Mesendoderm (in vitro differentiated cells): ENCODE data around the gene FAM83D.

Experiments used
- DNase-seq: peaks from one replicate; pipeline ENCODE4 v3.0.0; 2013
- H2AK5ac ChIP-seq: 2 replicates; pipeline ENCODE4 v1.6.1; 2013; ENCODE audit warnings: low read length, inconsistent platforms
- H2BK120ac ChIP-seq: 2 replicates; pipeline ENCODE4 v1.6.1; 2013; ENCODE audit warnings: low read depth, mild to moderate bottlenecking, low read length, moderate library complexity, mixed read lengths
- H2BK15ac ChIP-seq: replicated peaks from 2 replicates; pipeline ENCODE4 v1.6.1; 2013; ENCODE audit warnings: low read depth, mild to moderate bottlenecking, moderate library complexity
- H2BK5ac ChIP-seq: 2 replicates; pipeline ENCODE4 v1.6.1; 2013; ENCODE audit warnings: low read length, inconsistent platforms
- H3K18ac ChIP-seq: 2 replicates; pipeline ENCODE4 v1.6.1; 2013; ENCODE audit warnings: mild to moderate bottlenecking, low read length, mixed read lengths
- H3K23ac ChIP-seq: one replicate; pipeline ENCODE4 v1.6.1; 2013; ENCODE audit warnings: low read length
- H3K27ac ChIP-seq: 2 replicates; pipeline ENCODE4 v1.5.1; 2013; ENCODE audit warnings: low read depth, mild to moderate bottlenecking, inconsistent platforms, low read length, moderate library complexity
- H3K27me3 ChIP-seq: 2 replicates; pipeline ENCODE4 v1.6.1; 2013; ENCODE audit warnings: low read length, control low read depth, mild to moderate bottlenecking, inconsistent platforms; ENCODE audit not compliant: insufficient read depth, poor library complexity
- H3K36me3 ChIP-seq: 2 replicates; pipeline ENCODE4 v1.6.1; 2013; ENCODE audit warnings: low read length, inconsistent platforms; ENCODE audit not compliant: control insufficient read depth, insufficient read depth
- H3K4ac ChIP-seq: one replicate; pipeline ENCODE4 v1.6.1; 2013; ENCODE audit warnings: low read depth, mild to moderate bottlenecking, low read length, moderate library complexity
- H3K4me1 ChIP-seq: 2 replicates; pipeline ENCODE4 v1.6.1; 2013; ENCODE audit warnings: low read depth, low read length, inconsistent platforms; ENCODE audit not compliant: control insufficient read depth
- H3K4me2 ChIP-seq: 2 replicates; pipeline ENCODE4 v1.6.1; 2013; ENCODE audit warnings: low read length
- H3K4me3 ChIP-seq: 2 replicates; pipeline ENCODE4 v1.5.1; 2013; ENCODE audit warnings: mild to moderate bottlenecking, low read length
- H3K56ac ChIP-seq: one replicate; pipeline ENCODE4 v1.6.1; 2013; ENCODE audit warnings: low read length
- H3K79me1 ChIP-seq: 2 replicates; pipeline ENCODE4 v1.6.1; 2013; ENCODE audit warnings: low read length, inconsistent platforms
- H3K79me2 ChIP-seq: 2 replicates; pipeline ENCODE4 v1.6.1; 2013; ENCODE audit warnings: mild to moderate bottlenecking, low read length; ENCODE audit not compliant: control insufficient read depth, insufficient read depth
- H3K9ac ChIP-seq: 2 replicates; pipeline ENCODE4 v1.6.1; 2013; ENCODE audit warnings: low read length, inconsistent platforms
- H4K5ac ChIP-seq: one replicate; pipeline ENCODE4 v1.6.1; 2013; ENCODE audit warnings: low read length
- H4K8ac ChIP-seq: one replicate; pipeline ENCODE4 v1.6.1; 2013; ENCODE audit warnings: low read depth, mild to moderate bottlenecking, control low read depth, low read length, moderate library complexity
- whole genome bisulfite sequencing: extraction: QIAGEN DNeasy Blood & Tissue Kit; methylation state at CpG from one replicate; pipeline ENCODE4 v1.1.7; 2013; ENCODE audit warnings: low lambda C conversion rate, missing lambda C conversion rate; ENCODE audit not compliant: insufficient coverage; ENCODE audit errors: extremely low coverage; 5-methylcytosine and 5-hydroxymethylcytosine counted together

The FAM83D gene

GRCh38 chr20:38975539-38976120 lies 49.4 kb downstream of the FAM83D start:
- no peak overlapping the region for H3K4me2 ChIP-seq
- no peak overlapping the region for H3K18ac ChIP-seq
- no peak overlapping the region for H3K56ac ChIP-seq
- no peak overlapping the region for H2BK5ac ChIP-seq
- no peak overlapping the region for H2BK15ac ChIP-seq
- no peak overlapping the region for H3K27ac ChIP-seq
- no peak overlapping the region for H2AK5ac ChIP-seq
- WGBS, result no CpG with 5 or more reads among the region's 2 CpGs
- no peak overlapping the region for H3K4me3 ChIP-seq
- H2BK120ac ChIP-seq, result no peak overlapping the region
- H4K5ac ChIP-seq, result no peak overlapping the region
- no peaks in the 10 kb centered on the region for H3K36me3 ChIP-seq
- no peak overlapping the region for H3K9ac ChIP-seq
- H3K4ac ChIP-seq, result no peak overlapping the region
- no peak for DNase-seq
- no peaks in the 10 kb centered on the region for H3K79me2 ChIP-seq
- no peak overlapping the region for H3K23ac ChIP-seq
- no peak overlapping the region for H4K8ac ChIP-seq
- no peaks in the 10 kb centered on the region for H3K27me3 ChIP-seq
- H3K4me1 ChIP-seq, result no peaks in the 10 kb centered on the region
- no peaks in the 10 kb centered on the region for H3K79me1 ChIP-seq

GRCh38 chr20:38979434-38979833 lies 53.2 kb downstream of the FAM83D start:
- H4K5ac ChIP-seq, result no peak overlapping the region
- H3K4ac ChIP-seq, result no peak overlapping the region
- H4K8ac ChIP-seq, result no peak overlapping the region
- no peak overlapping the region for H2BK15ac ChIP-seq
- DNase-seq, result no peak
- no peak overlapping the region for H2BK5ac ChIP-seq
- no peaks in the 10 kb centered on the region for H3K27me3 ChIP-seq
- H3K79me1 ChIP-seq, result no peaks in the 10 kb centered on the region
- no CpG with 5 or more reads among the region's 2 CpGs for WGBS
- H3K36me3 ChIP-seq, result no peaks in the 10 kb centered on the region
- no peak overlapping the region for H2AK5ac ChIP-seq
- no peak overlapping the region for H3K27ac ChIP-seq
- H3K23ac ChIP-seq, result no peak overlapping the region
- H2BK120ac ChIP-seq, result no peak overlapping the region
- H3K56ac ChIP-seq, result no peak overlapping the region
- no peak overlapping the region for H3K18ac ChIP-seq
- no peaks in the 10 kb centered on the region for H3K4me1 ChIP-seq
- H3K9ac ChIP-seq, result no peak overlapping the region
- no peak overlapping the region for H3K4me2 ChIP-seq
- H3K79me2 ChIP-seq, result no peaks in the 10 kb centered on the region
- no peak overlapping the region for H3K4me3 ChIP-seq

- no peak overlapping the region for H3K23ac ChIP-seq
- no peak overlapping the region for H2BK5ac ChIP-seq
- DNase-seq, result no peak
- H3K4me2 ChIP-seq, result no peak overlapping the region
- H3K9ac ChIP-seq, result no peak overlapping the region
- no peak overlapping the region for H3K56ac ChIP-seq
- no peaks in the 10 kb centered on the region for H3K79me1 ChIP-seq
- no peak overlapping the region for H4K8ac ChIP-seq
- H2BK120ac ChIP-seq, result no peak overlapping the region
- no peaks in the 10 kb centered on the region for H3K36me3 ChIP-seq
- H3K4me3 ChIP-seq, result no peak overlapping the region
- H3K18ac ChIP-seq, result no peak overlapping the region
- no CpG with 5 or more reads among the region's 3 CpGs for WGBS
- H4K5ac ChIP-seq, result no peak overlapping the region
- H2AK5ac ChIP-seq, result no peak overlapping the region
- H3K27ac ChIP-seq, result no peak overlapping the region
- no peak overlapping the region for H2BK15ac ChIP-seq
- H3K4ac ChIP-seq, result no peak overlapping the region
- no peaks in the 10 kb centered on the region for H3K79me2 ChIP-seq
- H3K27me3 ChIP-seq, result no peaks in the 10 kb centered on the region
- no peaks in the 10 kb centered on the region for H3K4me1 ChIP-seq
These were observed 53.6 kb downstream of the FAM83D start for GRCh38 chr20:38979842-38980241.

- Histone ChIP-seq H3K4me2 (no peak overlapping the region), H3K23ac (no peak overlapping the region), H3K18ac (no peak overlapping the region), H3K36me3 (no peaks in the 10 kb centered on the region), H2BK15ac (no peak overlapping the region), H2BK5ac (no peak overlapping the region), H2AK5ac (no peak overlapping the region), H3K9ac (no peak overlapping the region), H3K4me3 (no peak overlapping the region), H3K4ac (no peak overlapping the region), H3K27ac (no peak overlapping the region), H4K8ac (no peak overlapping the region), H2BK120ac (no peak overlapping the region), H4K5ac (no peak overlapping the region), H3K4me1 (no peaks in the 10 kb centered on the region), H3K56ac (no peak overlapping the region), H3K79me2 (no peaks in the 10 kb centered on the region), H3K27me3 (no peaks in the 10 kb centered on the region), H3K79me1 (peaks cover 2% of the 10 kb centered on the region)
- no peak for DNase-seq
- WGBS, result no CpG with 5 or more reads among the region's 1 CpG
These were observed 56.1 kb downstream of the FAM83D start for GRCh38 chr20:38982291-38982690.

- H3K27me3 ChIP-seq, result no peaks in the 10 kb centered on the region
- no peak overlapping the region for H3K4ac ChIP-seq
- no peak overlapping the region for H4K8ac ChIP-seq
- H3K27ac ChIP-seq, result no peak overlapping the region
- no peaks in the 10 kb centered on the region for H3K4me1 ChIP-seq
- no CpG with 5 or more reads among the region's 4 CpGs for WGBS
- no peak overlapping the region for H3K9ac ChIP-seq
- no peak overlapping the region for H3K23ac ChIP-seq
- H3K56ac ChIP-seq, result no peak overlapping the region
- peaks cover 2% of the 10 kb centered on the region for H3K79me1 ChIP-seq
- no peak overlapping the region for H2BK15ac ChIP-seq
- no peak overlapping the region for H2BK120ac ChIP-seq
- H2BK5ac ChIP-seq, result no peak overlapping the region
- H3K36me3 ChIP-seq, result no peaks in the 10 kb centered on the region
- H3K4me3 ChIP-seq, result no peak overlapping the region
- no peak overlapping the region for H2AK5ac ChIP-seq
- H3K79me2 ChIP-seq, result no peaks in the 10 kb centered on the region
- no peak overlapping the region for H3K18ac ChIP-seq
- no peak for DNase-seq
- H4K5ac ChIP-seq, result no peak overlapping the region
- no peak overlapping the region for H3K4me2 ChIP-seq
These were observed 58.8 kb downstream of the FAM83D start for GRCh38 chr20:38985060-38985459.

- Histone ChIP-seq H3K36me3 (no peaks in the 10 kb centered on the region), H3K18ac (no peak overlapping the region), H2BK120ac (no peak overlapping the region), H3K27me3 (no peaks in the 10 kb centered on the region), H2BK5ac (no peak overlapping the region), H4K8ac (no peak overlapping the region), H3K4me1 (no peaks in the 10 kb centered on the region), H3K4me3 (no peak overlapping the region), H3K79me2 (no peaks in the 10 kb centered on the region), H2AK5ac (no peak overlapping the region), H3K9ac (no peak overlapping the region), H4K5ac (no peak overlapping the region), H3K23ac (no peak overlapping the region), H3K79me1 (peaks cover 2% of the 10 kb centered on the region), H2BK15ac (no peak overlapping the region), H3K27ac (no peak overlapping the region), H3K56ac (no peak overlapping the region), H3K4me2 (no peak overlapping the region), H3K4ac (no peak overlapping the region)
- WGBS, result no CpG with 5 or more reads among the region's 1 CpG
- no peak for DNase-seq
These were observed 59.5 kb downstream of the FAM83D start for GRCh38 chr20:38985603-38986170.
